Activated CD4-positive, alpha-beta T cell treated with anti-CD3 and anti-CD28 coated beads, Interleukin-2, amount 50 U/mL, for 16 hours (primary cell): ENCODE measurements around the gene AMBRA1.
A peak's percentile ranks its signal among the peaks of the same experiment; 100 is the strongest.

Source experiments
- DNase-seq: peaks from one replicate; pipeline ENCODE4 v3.0.0-alpha.2; 2020

The AMBRA1 gene, protein sequence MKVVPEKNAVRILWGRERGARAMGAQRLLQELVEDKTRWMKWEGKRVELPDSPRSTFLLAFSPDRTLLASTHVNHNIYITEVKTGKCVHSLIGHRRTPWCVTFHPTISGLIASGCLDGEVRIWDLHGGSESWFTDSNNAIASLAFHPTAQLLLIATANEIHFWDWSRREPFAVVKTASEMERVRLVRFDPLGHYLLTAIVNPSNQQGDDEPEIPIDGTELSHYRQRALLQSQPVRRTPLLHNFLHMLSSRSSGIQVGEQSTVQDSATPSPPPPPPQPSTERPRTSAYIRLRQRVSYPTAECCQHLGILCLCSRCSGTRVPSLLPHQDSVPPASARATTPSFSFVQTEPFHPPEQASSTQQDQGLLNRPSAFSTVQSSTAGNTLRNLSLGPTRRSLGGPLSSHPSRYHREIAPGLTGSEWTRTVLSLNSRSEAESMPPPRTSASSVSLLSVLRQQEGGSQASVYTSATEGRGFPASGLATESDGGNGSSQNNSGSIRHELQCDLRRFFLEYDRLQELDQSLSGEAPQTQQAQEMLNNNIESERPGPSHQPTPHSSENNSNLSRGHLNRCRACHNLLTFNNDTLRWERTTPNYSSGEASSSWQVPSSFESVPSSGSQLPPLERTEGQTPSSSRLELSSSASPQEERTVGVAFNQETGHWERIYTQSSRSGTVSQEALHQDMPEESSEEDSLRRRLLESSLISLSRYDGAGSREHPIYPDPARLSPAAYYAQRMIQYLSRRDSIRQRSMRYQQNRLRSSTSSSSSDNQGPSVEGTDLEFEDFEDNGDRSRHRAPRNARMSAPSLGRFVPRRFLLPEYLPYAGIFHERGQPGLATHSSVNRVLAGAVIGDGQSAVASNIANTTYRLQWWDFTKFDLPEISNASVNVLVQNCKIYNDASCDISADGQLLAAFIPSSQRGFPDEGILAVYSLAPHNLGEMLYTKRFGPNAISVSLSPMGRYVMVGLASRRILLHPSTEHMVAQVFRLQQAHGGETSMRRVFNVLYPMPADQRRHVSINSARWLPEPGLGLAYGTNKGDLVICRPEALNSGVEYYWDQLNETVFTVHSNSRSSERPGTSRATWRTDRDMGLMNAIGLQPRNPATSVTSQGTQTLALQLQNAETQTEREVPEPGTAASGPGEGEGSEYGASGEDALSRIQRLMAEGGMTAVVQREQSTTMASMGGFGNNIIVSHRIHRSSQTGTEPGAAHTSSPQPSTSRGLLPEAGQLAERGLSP (N-terminal part only)

DNA sequence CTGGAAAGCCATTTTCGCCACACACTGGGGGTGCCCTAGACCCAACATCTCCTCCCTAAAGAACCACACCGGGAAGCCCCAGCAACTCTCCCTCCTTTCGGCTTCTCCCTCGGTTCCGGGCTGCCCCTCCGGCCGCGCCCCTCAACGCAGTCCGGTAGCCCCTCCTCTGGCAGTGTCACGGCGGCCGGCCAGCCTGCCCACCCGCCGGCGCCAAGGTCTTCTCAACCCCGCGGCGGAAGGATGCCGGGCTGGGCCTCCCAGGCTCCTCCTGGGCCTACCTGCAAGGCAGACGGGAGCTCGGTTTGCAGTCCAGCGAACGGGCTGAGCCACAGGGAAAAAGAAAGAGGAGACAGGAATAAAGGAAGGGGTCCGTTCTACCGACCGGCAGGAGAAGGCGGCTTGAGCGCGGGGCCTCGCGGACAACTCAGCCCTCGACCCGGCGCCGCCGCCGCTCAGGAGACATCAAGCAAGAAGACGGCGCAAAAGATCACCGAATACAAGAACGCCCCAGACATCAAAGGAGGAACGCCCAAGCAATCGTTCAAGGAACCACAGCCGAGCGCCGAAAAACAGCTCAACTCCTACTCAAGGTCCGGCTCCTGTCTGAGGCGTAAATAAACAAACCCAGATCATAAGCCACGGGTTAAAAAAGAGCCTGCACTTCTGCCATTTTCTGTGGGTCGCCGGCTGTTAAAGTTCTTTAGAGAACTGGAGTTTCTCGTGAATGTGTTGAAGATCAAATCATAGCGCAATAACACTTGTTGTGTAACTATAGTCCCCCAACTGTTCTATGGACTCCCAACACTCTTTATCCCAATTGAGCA is at the start of gene AMBRA1:
Gene AMBRA1, minus strand, starts transcription at position 474 of the 824 bp plus-strand sequence. CDS start 45,643 bp downstream, outside the sequence.
- DNase-seq: peak; percentile 90

DNA sequence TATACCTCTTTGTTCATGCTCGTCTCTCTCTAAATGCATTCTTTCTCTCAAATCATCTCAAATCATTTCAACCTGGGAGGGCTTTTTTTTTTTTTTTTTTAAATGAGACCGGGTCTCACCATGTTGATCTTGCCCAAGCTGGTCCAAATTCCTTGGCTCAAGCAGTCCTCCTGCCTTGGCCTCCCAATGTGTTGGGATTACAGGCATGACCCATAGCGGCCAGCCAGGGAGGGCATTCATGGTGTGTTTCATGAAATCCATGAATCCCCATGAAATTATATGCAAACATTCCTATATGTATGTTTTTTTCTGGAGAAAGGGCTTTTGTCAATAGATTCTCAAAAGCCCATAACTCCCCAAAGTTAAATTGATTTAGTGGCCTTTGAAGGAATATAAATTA is 49.7 kb upstream of the AMBRA1 start:
- DNase-seq: no peak

DNA sequence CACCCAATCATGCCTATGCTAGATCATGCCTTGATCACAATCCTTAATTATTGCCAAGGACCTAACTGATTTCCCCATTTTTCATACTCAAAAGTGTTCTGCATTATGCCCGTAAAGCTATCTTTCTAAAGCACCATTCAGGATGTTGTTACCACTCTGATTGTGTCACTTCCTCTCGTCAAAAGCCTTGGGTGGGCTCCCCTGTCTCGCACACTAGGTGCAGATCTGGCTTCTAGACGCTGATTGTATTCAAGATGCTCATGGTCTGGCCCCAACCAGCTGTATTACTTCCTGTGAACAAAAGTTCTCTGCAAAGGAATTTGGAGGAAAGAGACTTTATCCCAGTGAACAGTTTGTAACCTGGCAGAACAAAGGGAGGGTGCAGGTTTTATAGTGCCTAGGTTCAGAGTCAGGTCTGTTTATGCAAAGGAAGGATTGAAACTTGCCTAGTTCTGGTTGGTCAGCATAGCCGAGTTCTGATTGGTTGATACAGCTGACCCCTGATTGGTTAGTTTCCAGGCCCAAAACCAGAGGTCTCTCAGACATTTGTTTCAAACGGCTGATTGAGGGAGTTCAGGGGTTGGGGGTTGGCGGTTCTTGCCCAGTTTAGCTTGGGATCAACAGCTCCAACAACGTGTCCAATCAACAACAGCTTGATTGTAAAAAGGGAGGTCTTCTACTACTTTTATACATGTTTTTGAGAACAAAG is 49.0 kb upstream of the AMBRA1 start:
- DNase-seq: no peak

DNA sequence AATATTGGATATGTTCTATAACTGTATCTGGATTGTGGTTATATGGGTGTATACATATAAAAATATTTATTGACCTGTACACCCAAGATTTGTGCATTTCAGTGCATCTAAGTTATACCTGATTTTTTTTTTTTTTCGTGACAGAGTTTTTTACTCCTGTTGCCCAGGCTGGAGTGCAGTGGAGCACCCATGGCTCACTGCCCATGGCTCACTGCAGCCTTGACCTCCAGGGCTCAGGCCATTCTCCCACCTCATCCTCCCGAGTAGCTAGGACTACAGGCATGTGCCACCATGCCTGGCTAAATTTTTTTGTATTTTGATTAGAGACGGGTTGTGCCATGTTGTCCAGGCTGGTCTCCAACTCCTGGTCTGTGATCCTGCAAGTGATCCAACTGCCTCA is 47.8 kb upstream of the AMBRA1 start:
- DNase-seq: no peak

DNA sequence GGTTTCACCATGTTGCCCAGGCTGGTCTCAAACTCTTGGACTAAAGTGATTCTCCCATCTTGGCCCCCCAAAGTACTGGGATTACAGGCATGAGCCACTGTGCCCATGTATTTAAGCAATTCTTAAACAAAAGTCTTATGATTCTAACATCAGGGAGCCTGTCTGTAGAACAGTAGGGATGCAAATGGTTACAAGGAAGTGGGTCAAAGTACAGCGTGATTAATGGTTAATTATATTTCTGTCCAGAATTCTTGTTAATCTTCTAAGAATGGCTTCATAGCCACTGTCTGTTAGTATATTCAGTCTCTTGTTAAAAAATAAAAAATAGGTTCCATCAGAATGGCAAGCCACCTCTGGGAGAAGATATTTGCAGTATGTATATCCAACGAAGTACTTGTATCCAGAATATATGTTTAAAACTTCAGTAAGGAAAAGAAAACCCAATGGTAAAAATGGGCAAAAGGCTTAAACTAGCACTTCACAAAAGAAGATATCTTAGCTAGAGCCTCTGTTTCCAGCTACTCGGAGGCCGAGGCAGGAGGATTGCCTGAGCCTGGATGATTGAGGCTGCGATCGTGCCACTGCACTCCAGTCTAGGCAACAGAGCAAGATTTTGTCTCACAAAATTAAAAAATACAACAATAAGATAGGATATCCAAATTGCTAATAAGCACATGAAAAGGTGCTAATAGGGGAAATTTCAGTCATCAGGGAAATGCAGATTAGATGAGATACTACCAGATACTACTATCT is 46.4 kb upstream of the AMBRA1 start:
- no peak for DNase-seq

DNA sequence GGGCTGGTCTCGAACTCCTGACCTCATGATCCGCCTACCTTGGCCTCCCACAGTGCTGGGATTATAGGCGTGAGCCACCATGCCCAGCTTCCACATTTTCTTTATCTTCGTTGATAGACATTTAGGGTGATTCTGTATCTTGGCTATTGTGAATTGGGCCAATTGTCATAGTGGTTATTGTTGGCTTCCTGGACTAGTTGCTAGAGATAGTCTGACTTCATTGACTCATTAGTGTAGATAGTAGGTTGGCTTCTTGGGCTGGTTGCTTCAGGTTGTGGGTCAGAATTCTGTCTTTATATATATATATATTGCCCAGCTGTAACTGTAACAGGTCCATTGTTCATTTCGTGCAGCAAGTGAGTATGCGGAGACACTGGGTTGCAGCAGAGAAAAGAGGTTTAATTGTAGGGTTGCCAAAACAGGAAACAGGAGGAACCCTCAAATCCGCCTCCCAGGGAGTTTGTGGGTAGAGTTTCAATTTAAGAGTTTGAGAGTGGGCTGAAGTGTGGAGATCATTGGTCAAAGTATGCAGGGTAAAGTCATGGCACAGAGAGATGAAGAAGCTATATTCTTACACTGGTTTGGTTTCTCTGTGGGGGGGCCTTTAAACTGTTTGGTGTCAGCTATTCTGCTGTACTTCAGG is 45.5 kb upstream of the AMBRA1 start:
- no peak for DNase-seq

DNA sequence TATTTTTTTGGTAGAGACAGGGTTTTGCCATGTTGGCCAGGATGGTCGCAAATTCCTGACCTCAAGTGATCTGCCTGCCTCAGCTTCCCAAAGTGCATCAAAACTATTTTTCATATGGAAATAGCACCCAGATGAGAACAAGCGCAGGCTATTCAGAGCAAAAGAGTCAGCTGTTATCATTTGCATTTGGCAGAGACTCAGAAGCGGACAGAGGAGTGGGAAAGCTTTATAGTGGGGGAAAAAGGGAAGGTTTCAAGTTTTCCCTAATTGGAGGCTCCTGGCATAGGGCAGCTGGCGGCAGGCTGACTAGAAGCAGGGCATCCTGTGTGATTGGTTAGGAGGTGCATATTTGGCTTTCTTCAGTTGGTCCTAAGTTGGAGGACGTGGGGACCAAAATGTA is 43.7 kb upstream of the AMBRA1 start:
- DNase-seq: no peak

DNA sequence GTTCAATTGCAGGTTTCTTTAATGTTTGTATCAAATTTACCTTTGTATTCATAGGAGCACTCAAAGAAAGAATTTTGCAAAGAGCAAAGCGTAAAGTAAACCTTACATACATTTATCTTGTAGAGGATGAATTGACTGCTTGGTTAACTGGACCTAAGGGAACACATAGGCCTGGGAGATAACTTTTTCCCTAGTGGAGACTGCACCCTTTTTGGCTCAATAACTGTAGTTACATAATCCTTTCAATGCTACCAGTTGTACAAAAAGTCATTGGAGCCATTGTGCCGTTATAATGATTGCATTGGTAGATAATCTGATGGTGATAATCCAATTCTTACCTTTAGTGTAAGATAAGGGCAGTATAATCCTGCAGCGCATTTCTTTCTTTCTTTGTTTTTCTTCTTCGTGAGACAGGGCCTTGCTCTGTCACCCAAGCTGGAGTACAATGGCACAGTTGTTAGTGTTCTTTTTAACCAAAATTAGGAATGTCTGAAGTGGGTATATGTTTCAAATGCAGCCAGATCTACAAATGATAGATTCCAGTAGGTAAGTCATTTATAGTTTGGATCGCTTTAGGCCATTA is 41.8 kb upstream of the AMBRA1 start:
- DNase-seq: no peak

DNA sequence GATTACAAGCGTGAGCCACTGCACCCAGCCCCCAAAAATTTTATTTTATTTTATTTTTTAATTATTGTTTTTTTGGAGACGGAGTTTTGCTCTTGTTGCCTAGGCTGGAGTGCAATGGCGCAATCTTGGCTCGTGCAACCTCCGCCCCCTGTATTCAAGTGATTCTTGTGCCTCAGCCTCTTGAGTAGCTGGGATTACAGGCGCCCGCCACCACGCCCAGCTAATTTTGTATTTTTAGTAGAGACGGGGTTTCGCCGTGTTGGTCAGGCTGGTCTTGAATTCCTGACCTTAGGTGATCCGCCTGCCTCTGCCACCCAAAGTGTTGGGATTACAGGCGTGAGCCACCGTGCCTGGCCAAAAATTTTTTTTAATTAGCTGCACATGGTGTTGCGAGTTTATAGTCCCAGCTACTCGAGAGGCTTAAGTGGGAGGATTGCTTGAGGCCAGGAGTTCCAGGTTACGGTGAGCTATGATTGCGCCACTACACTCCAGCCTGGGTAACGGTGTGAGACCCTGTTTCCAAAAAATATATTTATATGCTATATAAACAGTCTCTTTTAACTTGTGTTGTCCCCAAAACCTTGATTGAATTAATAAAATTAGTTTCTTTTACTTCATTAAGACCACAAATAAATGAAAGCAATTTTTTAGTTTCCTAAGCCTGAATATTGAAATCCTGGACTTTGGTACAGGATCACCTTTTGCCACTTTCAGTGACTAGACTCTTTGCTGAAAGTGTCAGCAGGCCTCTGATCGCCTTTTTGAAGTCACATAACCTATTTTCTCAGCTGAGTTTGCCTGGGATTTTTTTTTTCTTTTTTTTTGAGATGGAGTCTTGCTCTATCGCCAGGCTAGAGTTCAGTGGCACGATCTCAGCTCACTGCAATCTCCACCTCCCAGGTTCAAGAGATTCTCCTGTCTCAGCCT is 39.7 kb upstream of the AMBRA1 start:
- DNase-seq: no peak

DNA sequence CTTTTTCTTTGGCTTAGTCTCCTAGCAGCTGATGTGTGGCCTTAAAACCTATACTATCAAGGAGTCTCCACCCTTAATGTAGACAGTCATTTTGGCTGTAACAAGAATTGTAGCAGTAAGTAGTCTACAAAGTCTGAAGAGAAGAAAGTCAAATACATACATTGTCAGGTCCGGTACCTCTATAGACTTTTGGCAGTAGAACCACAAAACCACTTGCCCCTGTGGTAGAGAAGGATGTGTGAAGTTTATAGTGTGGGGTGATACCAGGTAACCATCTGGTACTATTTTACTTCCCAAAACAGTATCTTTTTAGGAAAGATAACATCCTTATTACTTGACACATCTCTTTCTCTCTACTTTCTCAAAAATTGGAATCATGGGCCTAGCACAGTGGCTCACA is 38.7 kb upstream of the AMBRA1 start:
- DNase-seq: no peak

DNA sequence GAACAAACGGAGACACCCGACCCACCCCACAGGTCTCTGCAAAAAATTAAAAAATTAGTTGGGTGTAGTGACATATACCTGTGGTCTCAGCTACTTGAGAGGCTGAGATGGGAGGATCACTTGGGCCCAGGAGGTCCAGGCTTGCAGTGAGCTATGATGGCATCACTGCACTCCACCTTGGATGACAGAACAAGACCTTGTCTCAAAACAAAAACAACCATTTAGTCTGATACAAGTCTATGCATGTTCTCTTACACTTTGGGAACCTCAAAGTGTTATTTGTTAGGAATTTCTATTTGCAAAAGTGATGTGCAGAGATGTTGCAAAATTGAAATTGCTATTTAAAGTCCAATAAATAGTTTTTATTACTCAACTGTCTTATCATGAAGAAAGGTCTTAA is 37.9 kb upstream of the AMBRA1 start:
- DNase-seq: no peak

DNA sequence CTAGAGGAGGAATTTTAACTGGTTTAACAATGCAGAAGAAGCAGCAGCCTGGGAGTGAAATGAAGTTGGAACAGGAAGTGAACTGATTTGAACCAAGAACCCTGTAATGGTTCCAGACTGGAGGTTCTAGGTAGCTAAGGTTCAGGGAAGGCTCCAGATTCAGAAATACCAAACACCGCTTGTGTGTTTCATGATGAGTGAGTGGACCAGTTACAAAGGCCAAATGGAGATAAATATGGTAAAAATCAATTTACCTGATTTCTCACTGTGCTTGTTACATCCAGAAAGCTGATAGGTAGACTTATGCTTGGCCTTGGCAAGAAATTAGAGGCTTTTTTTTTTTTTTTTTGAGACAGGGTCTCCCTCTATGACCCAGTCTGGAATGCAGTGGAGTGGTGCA is 36.4 kb upstream of the AMBRA1 start:
- no peak for DNase-seq

DNA sequence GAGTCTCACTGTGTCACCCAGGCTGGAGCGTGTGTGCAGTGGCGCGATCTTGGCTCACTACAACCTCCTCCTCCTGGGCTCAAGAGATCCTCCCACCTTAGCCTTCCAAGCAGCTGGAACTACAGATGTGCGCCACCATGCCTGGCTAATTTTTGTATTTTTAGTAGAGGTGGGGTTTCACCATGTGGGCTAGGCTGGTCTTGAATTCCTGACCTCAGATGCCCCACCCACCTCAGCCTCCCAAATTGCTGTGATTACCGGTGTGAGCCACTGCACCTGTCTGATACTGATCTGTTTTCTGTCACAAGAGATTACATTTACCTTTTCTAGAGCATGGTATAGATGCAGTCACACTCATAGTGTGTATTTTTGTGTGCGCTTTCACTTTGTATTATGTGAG is 35.1 kb upstream of the AMBRA1 start:
- no peak for DNase-seq

DNA sequence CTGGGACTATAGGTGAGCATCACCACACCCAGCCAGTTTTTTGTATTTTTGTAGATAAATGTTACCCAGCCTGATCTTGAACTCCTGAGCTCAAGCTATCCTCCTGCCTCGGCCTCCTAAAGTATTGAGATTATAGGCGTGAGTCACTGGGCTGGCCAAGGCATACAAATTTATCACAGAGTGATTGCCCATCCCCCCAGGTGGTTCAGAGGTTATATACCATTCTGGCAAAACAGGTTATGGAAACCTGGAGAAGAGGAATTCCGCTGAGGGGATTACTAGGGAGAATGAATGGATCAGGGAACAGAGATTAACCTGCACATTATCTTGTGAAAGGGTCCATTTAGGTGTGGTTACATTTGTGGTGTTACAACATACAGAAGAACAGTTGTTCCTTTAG is 31.6 kb upstream of the AMBRA1 start:
- no peak for DNase-seq

DNA sequence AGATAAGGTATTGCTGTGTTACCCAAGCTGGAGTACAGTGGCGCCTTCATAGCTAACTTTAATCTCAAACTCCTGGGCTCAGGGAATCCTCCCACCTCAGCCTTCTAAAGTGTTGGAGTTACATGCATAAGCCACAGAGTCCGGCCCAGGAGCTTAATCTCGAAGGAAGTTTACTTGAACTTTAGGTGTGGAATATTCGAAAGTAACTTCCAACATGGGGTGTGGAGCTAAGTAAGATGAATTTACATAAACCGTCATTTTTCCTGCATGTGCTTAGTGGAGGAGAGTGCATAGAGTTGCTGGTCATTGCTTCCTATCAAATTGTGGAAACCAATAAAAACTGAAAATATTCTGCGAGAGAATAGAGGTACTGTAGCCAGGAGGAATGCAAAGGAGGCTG is 25.0 kb upstream of the AMBRA1 start:
- DNase-seq: no peak

DNA sequence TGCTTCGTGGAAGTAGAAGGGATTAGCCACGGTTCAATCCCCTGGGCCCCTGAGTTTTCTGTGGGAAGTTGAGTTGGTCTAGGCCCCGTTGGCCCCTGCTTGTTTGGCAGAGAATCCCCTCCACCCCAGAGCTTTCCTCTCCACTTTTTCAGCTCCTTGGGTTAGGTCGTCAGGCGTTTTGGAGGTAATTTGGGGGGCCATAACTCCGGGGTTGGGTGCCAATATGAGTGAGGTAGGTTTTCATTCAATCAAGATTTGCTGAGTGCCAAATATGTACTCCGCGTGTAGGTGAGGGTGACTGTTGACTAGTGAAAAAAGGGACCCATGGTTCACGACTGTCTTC is 24.1 kb upstream of the AMBRA1 start:
- no peak for DNase-seq

DNA sequence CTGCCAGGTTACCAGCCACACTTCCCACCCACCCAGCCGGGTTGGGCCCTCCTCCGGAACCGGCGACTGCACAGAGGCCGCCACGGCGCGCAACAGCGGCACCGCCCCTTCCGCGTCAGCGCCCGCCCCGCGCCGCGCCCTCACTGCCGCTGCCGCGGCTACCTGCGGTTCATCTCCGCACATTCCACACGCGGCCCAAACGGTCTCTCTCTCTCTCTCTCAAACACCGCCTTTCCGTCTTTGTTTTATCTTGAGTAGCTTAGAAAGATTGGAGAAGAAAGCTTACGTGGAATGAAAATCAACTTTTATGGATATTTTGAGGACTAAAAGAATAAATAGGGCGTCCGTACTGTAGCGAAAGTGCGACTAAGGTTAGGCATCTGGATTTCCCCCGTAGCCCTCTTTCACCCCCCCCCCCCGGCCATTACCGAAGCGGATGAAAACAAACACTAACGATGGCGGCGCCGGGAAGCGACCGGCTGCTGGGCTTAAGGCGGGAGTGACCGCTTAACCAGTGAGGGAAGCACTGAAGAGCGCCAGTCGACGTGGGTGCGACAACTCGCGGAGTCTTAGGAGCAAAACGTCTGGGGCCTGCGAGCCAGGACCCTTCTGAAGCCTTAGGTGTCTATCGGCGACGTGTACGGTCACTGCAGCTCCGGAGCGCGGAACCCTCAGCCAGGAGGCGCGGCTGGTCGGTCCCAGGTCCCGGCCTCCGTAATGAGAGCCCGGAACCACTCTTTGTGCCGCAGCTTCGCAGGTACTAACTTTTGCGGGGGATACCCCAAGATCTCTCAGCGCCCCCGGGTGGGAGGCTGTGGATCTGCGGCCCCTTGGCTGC is 23.5 kb upstream of the AMBRA1 start, which contains the start of the genes ATG13 and HARBI1:
Gene ATG13, plus strand, starts transcription at position 420 of the 838 bp plus-strand sequence. CDS start 26,739 bp downstream, outside the sequence.
Gene HARBI1, minus strand, starts transcription at position 94 of the 838 bp plus-strand sequence. CDS start 990 bp downstream, outside the sequence.
- peak; percentile 92 for DNase-seq
